ENCODE data around the gene TSPAN32.
A peak's percentile ranks its signal among the peaks of the same experiment; 100 is the strongest.

Gene TSPAN32

GRCh38 chr11:2302306-2302895 is 588 bp downstream of the TSPAN32 start:
- DNase-seq (ENCODE audit: insufficient read length, low spot score) (no peak), FAIRE-seq (no peak)

- DNase-seq (ENCODE audit: insufficient read length, low spot score) (no peak), FAIRE-seq (no peak)
These were observed 1.2 kb downstream of the TSPAN32 start for GRCh38 chr11:2302896-2303626.

GRCh38 chr11:2303627-2304505 is 2.1 kb downstream of the TSPAN32 start:
- DNase-seq (ENCODE audit: insufficient read length, low spot score): no peak
- no peak for FAIRE-seq

- FAIRE-seq: no peak
- DNase-seq (ENCODE audit: insufficient read length, low spot score): no peak
These were observed 2.8 kb downstream of the TSPAN32 start for GRCh38 chr11:2304506-2305139.

GRCh38 chr11:2305140-2305778 is 3.4 kb downstream of the TSPAN32 start:
- DNase-seq (ENCODE audit: insufficient read length, low spot score) (peak; percentile 76), FAIRE-seq (no peak)

GRCh38 chr11:2305788-2306451 is 4.1 kb downstream of the TSPAN32 start:
- no peak for DNase-seq (ENCODE audit: insufficient read length, low spot score)
- FAIRE-seq: peak; percentile 78

- DNase-seq (ENCODE audit: insufficient read length, low spot score) (no peak), FAIRE-seq (no peak)
These were observed 4.6 kb downstream of the TSPAN32 start for GRCh38 chr11:2306452-2306823.

GRCh38 chr11:2306877-2307500 is 5.2 kb downstream of the TSPAN32 start:
- DNase-seq (ENCODE audit: insufficient read length, low spot score) (no peak), FAIRE-seq (no peak)

- FAIRE-seq: no peak
These were observed 5.9 kb downstream of the TSPAN32 start for GRCh38 chr11:2307501-2308331.

GRCh38 chr11:2308713-2309112 is 6.9 kb downstream of the TSPAN32 start:
- no peak for FAIRE-seq

More at GRCh38 chr11:2307501-2308331, 5.9 kb downstream of the TSPAN32 start:
- DNase-seq (ENCODE audit: insufficient read length, low spot score): no peak

GRCh38 chr11:2309251-2310072 is 7.6 kb downstream of the TSPAN32 start:
- DNase-seq (ENCODE audit: insufficient read length, low spot score): no peak
- FAIRE-seq: no peak

More at GRCh38 chr11:2308713-2309112, 6.9 kb downstream of the TSPAN32 start:
- no peak for DNase-seq (ENCODE audit: insufficient read length, low spot score)

GRCh38 chr11:2310073-2310785 is 8.4 kb downstream of the TSPAN32 start:
- FAIRE-seq (no peak), DNase-seq (ENCODE audit: insufficient read length, low spot score) (no peak)

- DNase-seq (ENCODE audit: insufficient read length, low spot score): no peak
- FAIRE-seq: no peak
These were observed 9.1 kb downstream of the TSPAN32 start for GRCh38 chr11:2310786-2311352.

- DNase-seq (ENCODE audit: insufficient read length, low spot score) (no peak), FAIRE-seq (no peak)
These were observed 9.7 kb downstream of the TSPAN32 start for GRCh38 chr11:2311353-2312133.

- FAIRE-seq: no peak
- peak; percentile 36 for DNase-seq (ENCODE audit: insufficient read length, low spot score)
These were observed 10.6 kb downstream of the TSPAN32 start for GRCh38 chr11:2312232-2313042.
